K562 (cell line): ENCODE measurements around the gene OTULIN. TPM values are rescaled to one million over a fixed set of nuclear protein-coding genes. Genes with fewer than 3 reads are reported as not detected.

Experiments
- ATAC-seq: fragments of 200-7000 bp; cut with Tn5 transposase; 3 replicates; pipeline ENCODE4 v1.9.1; 2020; ENCODE audit warnings: moderate library complexity
- BruUV-seq: library from RNA; stranded (reverse); fragments of 400-500 nt; replicated peaks from 2 replicates; lab custom pipeline; 2021; lab: Mats Ljungman, UMichigan
- CTCF ChIA-PET: fragments of 300-600 bp; formaldehyde crosslinking; extraction: SDS; loops from one replicate; lab custom pipeline; 2021; ENCODE audit warnings: low intra/inter-chr PET ratio; lab: Yijun Ruan, JAX
- POLR2A ChIA-PET: fragments of 300-600, 350-650 bp; sonication (Branson Sonifier 250); formaldehyde crosslinking; extraction: SDS; loops from one replicate; lab custom pipeline; 2021; ENCODE audit warnings: antibody characterized with exemption, inconsistent platforms; lab: Yijun Ruan, JAX
- DNase-seq, 4 experiments: peaks; one replicate each; pipeline versions ENCODE4 v3.0.0 to v3.0.0-alpha.2; 2011 to 2018; ENCODE audit warnings: low spot score in 3 of 4, mixed read lengths in 3 of 4; ENCODE audit errors: extremely low read depth in 1 of 4
- FAIRE-seq: peaks from 2 replicates; lab custom pipeline; 2011; peaks lifted over from hg19 to GRCh38; lab: Jason Lieb, UNC
- H2AFZ ChIP-seq: 2 replicates; pipeline ENCODE4 v1.6.0; 2011; ENCODE audit warnings: low read depth, low read length, control low read depth, inconsistent platforms
- H3K27ac ChIP-seq: fragments of 200-600 bp; 3 replicates; pipeline ENCODE4 v1.8.0; 2011; ENCODE audit warnings: low read depth, mild to moderate bottlenecking, control low read depth, inconsistent platforms, low read length, moderate library complexity, mixed read lengths; ENCODE audit errors: extremely low read depth
- H3K27me3 ChIP-seq, 2 experiments: fragments of 300-600 bp in 1 of 2; 2 replicates in 1 of 2; 3 replicates in 1 of 2; pipeline versions ENCODE4 v1.6.0 to v1.8.0; 2011; ENCODE audit warnings: inconsistent platforms in 2 of 2, low read length in 2 of 2, mild to moderate bottlenecking in 1 of 2, mixed read lengths in 1 of 2, moderate library complexity in 1 of 2; ENCODE audit not compliant: control insufficient read depth in 2 of 2, insufficient read depth in 2 of 2
- H3K36me3 ChIP-seq: fragments of 300-600 bp; 3 replicates; pipeline ENCODE4 v1.8.0; 2011; ENCODE audit warnings: mild to moderate bottlenecking, low read length, inconsistent platforms; ENCODE audit not compliant: control insufficient read depth, insufficient read depth
- H3K4me1 ChIP-seq, 2 experiments: fragments of 200-600 bp in 1 of 2; replicated peaks in 1 of 2; 2 replicates in 1 of 2; 3 replicates in 1 of 2; pipeline versions ENCODE4 v1.5.1 to v1.8.0; 2011; ENCODE audit warnings: inconsistent platforms in 2 of 2, low read length in 2 of 2, mild to moderate bottlenecking in 1 of 2, mixed read lengths in 1 of 2, moderate library complexity in 1 of 2; ENCODE audit not compliant: control insufficient read depth in 2 of 2, insufficient read depth in 2 of 2
- H3K4me2 ChIP-seq: 2 replicates; pipeline ENCODE4 v1.6.1; 2011; ENCODE audit warnings: low read length, control low read depth, inconsistent platforms, mixed read lengths; ENCODE audit not compliant: insufficient read depth
- H3K4me3 ChIP-seq: fragments of 200-600 bp; sonication (generic), shearing (Covaris generic); 2 replicates; pipeline ENCODE4 v1.5.1; 2016; ENCODE audit warnings: control low read depth, inconsistent platforms
- H3K79me2 ChIP-seq: fragments of 200-600 bp; 3 replicates; pipeline ENCODE4 v1.8.0; 2011; ENCODE audit warnings: low read length, inconsistent platforms; ENCODE audit not compliant: control insufficient read depth, insufficient read depth
- H3K9ac ChIP-seq, 2 experiments: 2 replicates each; pipeline versions ENCODE4 v1.6.0 to v1.6.1; 2011; ENCODE audit warnings: low read depth in 2 of 2, low read length in 2 of 2, control low read depth in 1 of 2, inconsistent platforms in 1 of 2, mild to moderate bottlenecking in 1 of 2, mixed read lengths in 1 of 2; ENCODE audit not compliant: insufficient read depth in 1 of 2
- H3K9me1 ChIP-seq: one replicate; pipeline ENCODE4 v1.6.0; 2011; ENCODE audit warnings: inconsistent platforms, mild to moderate bottlenecking, low read length, moderate library complexity; ENCODE audit not compliant: control insufficient read depth, insufficient read depth
- H3K9me3 ChIP-seq: replicated peaks from 2 replicates; pipeline ENCODE4 v1.5.1; 2011; ENCODE audit warnings: low read depth, low read length, inconsistent platforms; ENCODE audit not compliant: control insufficient read depth, insufficient read depth
- H4K20me1 ChIP-seq: replicated peaks from 2 replicates; pipeline ENCODE4 v1.6.1; 2011; ENCODE audit warnings: low read length, inconsistent platforms, mixed read lengths; ENCODE audit not compliant: control insufficient read depth, insufficient read depth
- ATF3 ChIP-seq, 2 experiments: fragments of 450-650 bp in 1 of 2; sonication (generic) in 1 of 2; formaldehyde crosslinking in 1 of 2; IDR thresholded peaks in 1 of 2; conservative IDR thresholded peaks in 1 of 2; 2 replicates each; pipeline versions ENCODE4 v1.6.1 to v1.8.1; 2016 to 2023; ENCODE audit warnings: mild to moderate bottlenecking in 2 of 2, moderate library complexity in 2 of 2, inconsistent platforms in 1 of 2, missing genetic modification reagents in 1 of 2
- CHD1 ChIP-seq: fragments of 200-600 bp; sonication (generic); IDR thresholded peaks from one replicate; pipeline ENCODE4 v1.6.1; 2012; ENCODE audit warnings: mild to moderate bottlenecking, moderate library complexity, low read length, inconsistent platforms
- CTCFL ChIP-seq: IDR thresholded peaks from 2 replicates; pipeline ENCODE4 v1.6.1; 2011; ENCODE audit warnings: borderline replicate concordance, low read depth, mild to moderate bottlenecking, moderate library complexity, low read length; ENCODE audit not compliant: insufficient read depth, poor library complexity, severe bottlenecking
- E2F3 ChIP-seq: fragments of 250-450 bp; sonication (Bioruptor Pico); IDR thresholded peaks from 2 replicates; pipeline ENCODE4 v1.4.0; 2020; ENCODE audit warnings: mild to moderate bottlenecking
- HDAC8 ChIP-seq: fragments of 450-650 bp; IDR thresholded peaks from 2 replicates; pipeline ENCODE4 v1.6.1; 2016; ENCODE audit warnings: mild to moderate bottlenecking, missing genetic modification characterization, moderate library complexity, missing compliant biosample characterization
- JUN ChIP-seq, 2 experiments: sonication (generic) in 1 of 2; formaldehyde crosslinking in 1 of 2; IDR thresholded peaks; 2 replicates each; pipeline versions ENCODE4 v1.6.1 to v1.8.0; 2012 to 2022; ENCODE audit warnings: borderline replicate concordance in 2 of 2, mild to moderate bottlenecking in 2 of 2, improper control_type of control experiment in 1 of 2, low read depth in 1 of 2, low read length in 1 of 2, missing genetic modification reagents in 1 of 2
- MLLT1 ChIP-seq, 2 experiments: fragments of 450-650 bp; IDR thresholded peaks; 2 replicates each; pipeline ENCODE4 v1.6.1; 2016
- RHOXF2B ChIP-seq: fragments of 250-450 bp; sonication (Bioruptor Pico); conservative IDR thresholded peaks from 2 replicates; pipeline ENCODE4 v1.5.1; 2021
- SMARCB1 ChIP-seq: IDR thresholded peaks from 2 replicates; pipeline ENCODE4 v1.6.1; 2011; ENCODE audit warnings: improper control_type of control experiment, low read depth; ENCODE audit not compliant: insufficient read length
- ZBTB43 ChIP-seq: sonication (generic); formaldehyde crosslinking; IDR thresholded peaks from 2 replicates; pipeline ENCODE4 v1.8.0; 2023; ENCODE audit warnings: mild to moderate bottlenecking, missing genetic modification reagents
- ZNF253 ChIP-seq: fragments of 250-450 bp; sonication (Bioruptor Pico); conservative IDR thresholded peaks from 2 replicates; pipeline ENCODE4 v1.6.1; 2021; ENCODE audit warnings: mild to moderate bottlenecking
- ZSCAN32 ChIP-seq: fragments of 450-650 bp; formaldehyde crosslinking; IDR thresholded peaks from 2 replicates; pipeline ENCODE4 v1.4.0; 2020; ENCODE audit warnings: mild to moderate bottlenecking, moderate library complexity
- WGBS: fragments of 100-300 bp; shearing (Covaris generic); methylation state at CpG from one replicate; pipeline ENCODE4 v1.1.6; 2016; ENCODE audit warnings: low coverage, mixed read lengths; ENCODE audit not compliant: insufficient coverage; ENCODE audit errors: missing lambda C conversion rate; 5-methylcytosine and 5-hydroxymethylcytosine counted together
- in situ Hi-C: fragments of 300-500 bp; cut with MboI; formaldehyde crosslinking; loops from 4 replicates; pipeline ENCODE4 v1.15.0; 2018; ENCODE audit warnings: inconsistent platforms, mixed read lengths
- intact Hi-C: fragments of 100-400 bp; cut with micrococcal nuclease; formaldehyde crosslinking; loops from 2 replicates; pipeline ENCODE4 v1.14.2; 2022
- polyA plus RNA-seq, 8 experiments: library from polyadenylated mRNA; depleted of rRNA in 4 of 8; stranded (reverse) in 5 of 8; unstranded in 3 of 8; fragments of >200 nt; fragmentation: Nextera tagmentation in 2 of 8; fragmentation: Illumina TruSeq in 1 of 8; extraction: Ambion mirVana in 2 of 8; extraction: Trizol in 1 of 8; gene quantifications; 2 replicates each; pipeline versions ENCODE4 v1.2.1 to v1.2.3, GENCODE V29; 2011 to 2014; ENCODE audit warnings: inconsistent platforms in 1 of 8, missing spikeins in 1 of 8
- total RNA-seq, 7 experiments: library from RNA; depleted of rRNA in 6 of 7; stranded (reverse); fragments of >200 nt in 6 of 7; fragmentation: Illumina TruSeq in 2 of 7; extraction: Trizol in 2 of 7; gene quantifications; 2 replicates each; pipeline versions ENCODE4 v1.2.1 to v1.2.3, GENCODE V29; 2011 to 2021; ENCODE audit warnings: low replicate concordance in 1 of 7

Gene OTULIN
- total and polyA plus RNA-seq, 9 of the 15 experiments (the other 6 are each of a cell fraction or from before 2014, with no cell fraction given): 3.3 to 33.6 (median 20.1) TPM

- TF ChIP-seq ATF3 (IDR thresholded peaks at IDR 0.05) (peak; percentile 69), ATF3 (CRISPR knock-in tag; conservative IDR thresholded peaks at IDR 0.05) (no peak), ZSCAN32 (peak; percentile 69; the same call in 1 of the 2 replicates)
These were observed 9.3 kb upstream of the OTULIN start (continued) for GRCh38 chr5:14655146-14655741.

- no TSS peak for BruUV-seq
- CTCF ChIA-PET: no interaction called here
- POLR2A ChIA-PET: no interaction called here
- TF ChIP-seq CHD1 (no peak), MLLT1 (IDR thresholded peaks at IDR 0.05) (no peak), RHOXF2B (CRISPR knock-in tag) (no peak), E2F3 (no peak), JUN (IDR thresholded peaks at IDR 0.05; ENCODE audit: borderline replicate concordance, low read depth, low read length) (no peak), JUN (CRISPR knock-in tag; IDR thresholded peaks at IDR 0.05; ENCODE audit: borderline replicate concordance) (no peak), ZBTB43 (CRISPR knock-in tag) (no peak), ATF3 (IDR thresholded peaks at IDR 0.05) (no peak), ATF3 (CRISPR knock-in tag; conservative IDR thresholded peaks at IDR 0.05) (no peak), ZNF253 (CRISPR knock-in tag) (no peak), SMARCB1 (no peak), CTCFL (no peak), HDAC8 (tag) (no peak)
These were observed 7.6 kb upstream of the OTULIN start for GRCh38 chr5:14656898-14657297.

More at GRCh38 chr5:14656898-14657297, 7.6 kb upstream of the OTULIN start:
- Histone ChIP-seq H3K9me3 (no peaks in the 10 kb centered on the region), H3K79me2 (no peaks in the 10 kb centered on the region), H3K4me1 (no peaks in the 10 kb centered on the region), H3K36me3 (no peaks in the 10 kb centered on the region), H3K9ac (no peak overlapping the region), H3K9me1 (no peaks in the 10 kb centered on the region), H3K4me3 (no peak overlapping the region), H3K27me3 (no peaks in the 10 kb centered on the region; a peak in 4 of 5 replicates), H2AFZ (no peak overlapping the region), H4K20me1 (no peaks in the 10 kb centered on the region), H3K27ac (no peak overlapping the region), H3K4me2 (no peak overlapping the region)
- DNase-seq (no peak), FAIRE-seq (no peak), ATAC-seq (no peak)
- 0% methylated on average over 2 of the region's 2 CpGs for WGBS
- intact Hi-C loops: loop anchor here (10.0 kb wide), 1 partner anchor 552 kb away; no protein-coding TSS in a partner anchor
- in situ Hi-C loops: no loop called here
